ENCODE measurements around the gene ITGA3.

Gene ITGA3

DNA sequence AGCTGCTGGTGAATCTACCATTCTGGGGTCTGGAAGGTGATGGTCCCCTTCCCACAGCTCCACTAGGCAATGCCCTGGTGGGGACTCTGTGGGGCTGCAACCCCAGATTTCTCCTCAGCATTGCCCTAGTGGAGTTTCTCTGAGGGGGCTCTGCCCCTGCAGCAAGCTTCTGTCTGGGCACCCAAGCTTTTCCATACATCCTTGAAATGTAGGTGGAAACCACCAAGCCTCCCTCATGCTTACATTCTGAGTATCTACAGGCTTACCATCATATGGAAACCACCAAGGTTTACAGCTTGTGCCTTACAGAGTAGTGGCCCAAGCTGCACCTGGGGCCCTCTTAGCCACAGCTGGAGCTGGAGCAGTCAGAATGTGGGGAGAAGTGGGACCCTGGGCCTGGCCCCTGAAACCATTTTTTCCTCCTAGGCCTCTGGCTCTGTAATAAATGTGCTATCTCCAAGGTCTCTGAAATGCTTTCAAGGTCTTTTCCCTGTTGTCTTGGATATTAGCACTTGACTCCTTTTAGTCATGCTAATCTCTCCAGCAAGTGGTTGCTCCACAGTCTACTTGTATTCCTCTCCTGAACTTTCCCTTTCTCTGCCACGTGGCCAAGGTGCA, 41.3 kb upstream of the ITGA3 start:
- H3K4me1 ChIP-seq (ENCODE audit: insufficient read depth, low read length, poor library complexity, severe bottlenecking): no peaks in the 10 kb centered on the region
- H3K36me3 ChIP-seq (ENCODE audit: insufficient read depth, low read length): no peaks in the 10 kb centered on the region
- no peak for TF ChIP-seq EZH2phosphoT487 (IDR thresholded peaks at IDR 0.05; ENCODE audit: borderline replicate concordance)
- TF ChIP-seq, protein P1, sequence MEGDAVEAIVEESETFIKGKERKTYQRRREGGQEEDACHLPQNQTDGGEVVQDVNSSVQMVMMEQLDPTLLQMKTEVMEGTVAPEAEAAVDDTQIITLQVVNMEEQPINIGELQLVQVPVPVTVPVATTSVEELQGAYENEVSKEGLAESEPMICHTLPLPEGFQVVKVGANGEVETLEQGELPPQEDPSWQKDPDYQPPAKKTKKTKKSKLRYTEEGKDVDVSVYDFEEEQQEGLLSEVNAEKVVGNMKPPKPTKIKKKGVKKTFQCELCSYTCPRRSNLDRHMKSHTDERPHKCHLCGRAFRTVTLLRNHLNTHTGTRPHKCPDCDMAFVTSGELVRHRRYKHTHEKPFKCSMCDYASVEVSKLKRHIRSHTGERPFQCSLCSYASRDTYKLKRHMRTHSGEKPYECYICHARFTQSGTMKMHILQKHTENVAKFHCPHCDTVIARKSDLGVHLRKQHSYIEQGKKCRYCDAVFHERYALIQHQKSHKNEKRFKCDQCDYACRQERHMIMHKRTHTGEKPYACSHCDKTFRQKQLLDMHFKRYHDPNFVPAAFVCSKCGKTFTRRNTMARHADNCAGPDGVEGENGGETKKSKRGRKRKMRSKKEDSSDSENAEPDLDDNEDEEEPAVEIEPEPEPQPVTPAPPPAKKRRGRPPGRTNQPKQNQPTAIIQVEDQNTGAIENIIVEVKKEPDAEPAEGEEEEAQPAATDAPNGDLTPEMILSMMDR (conservative IDR thresholded peaks at IDR 0.05; ENCODE audit: low read length): no peak
- H2AFZ ChIP-seq (ENCODE audit: low read length): no peak overlapping the region
- H3K9me2 ChIP-seq (replicated peaks; ENCODE audit: low read depth, low read length): no peaks in the 10 kb centered on the region
- H3K79me2 ChIP-seq (ENCODE audit: insufficient read depth, low read length): no peaks in the 10 kb centered on the region
- no peaks in the 10 kb centered on the region for H3K27me3 ChIP-seq (ENCODE audit: insufficient read depth, low read length, poor library complexity, severe bottlenecking)
- H3F3A ChIP-seq (ENCODE audit: low read depth): no peaks in the 10 kb centered on the region
- H3K9me3 ChIP-seq (ENCODE audit: insufficient read depth, low read depth, low read length): peaks cover 15% of the 10 kb centered on the region; the same call in 1 of the 2 replicates
- H3K4me2 ChIP-seq (ENCODE audit: low read depth, low read length, poor library complexity, severe bottlenecking): no peak overlapping the region
- no peak overlapping the region for H3K9ac ChIP-seq (ENCODE audit: low read depth, low read length, poor library complexity, severe bottlenecking)
- H3K4me3 ChIP-seq (ENCODE audit: low read length, poor library complexity, severe bottlenecking): no peak overlapping the region
- H4K20me1 ChIP-seq (ENCODE audit: insufficient read depth, low read length, poor library complexity, severe bottlenecking): no peaks in the 10 kb centered on the region

DNA sequence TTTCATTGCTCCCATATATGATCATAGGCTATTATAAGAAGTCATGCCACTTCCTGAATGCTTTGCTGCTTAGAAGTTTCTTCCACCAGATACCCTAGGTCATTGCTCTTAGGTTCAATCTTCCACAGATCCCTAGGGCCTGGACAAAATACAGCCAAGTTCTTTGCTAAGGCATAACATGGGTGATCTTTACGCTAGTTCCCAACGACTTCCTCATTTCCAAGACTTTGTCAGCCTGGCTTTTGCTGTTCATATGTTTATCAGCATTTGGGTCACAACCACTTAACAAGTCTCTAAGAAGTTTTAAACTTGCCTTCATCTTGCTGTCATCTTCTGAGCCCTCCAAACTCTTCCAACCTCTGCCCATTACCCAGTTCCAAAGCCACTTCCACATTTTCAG, 40.8 kb upstream of the ITGA3 start:
- H3K36me3 ChIP-seq (ENCODE audit: insufficient read depth, low read length): no peaks in the 10 kb centered on the region
- H3F3A ChIP-seq (ENCODE audit: low read depth): no peaks in the 10 kb centered on the region
- H3K9me2 ChIP-seq (replicated peaks; ENCODE audit: low read depth, low read length): no peaks in the 10 kb centered on the region
- H3K27me3 ChIP-seq (ENCODE audit: insufficient read depth, low read length, poor library complexity, severe bottlenecking): no peaks in the 10 kb centered on the region
- H4K20me1 ChIP-seq (ENCODE audit: insufficient read depth, low read length, poor library complexity, severe bottlenecking): no peaks in the 10 kb centered on the region
- no peak overlapping the region for H2AFZ ChIP-seq (ENCODE audit: low read length)
- H3K4me2 ChIP-seq (ENCODE audit: low read depth, low read length, poor library complexity, severe bottlenecking): no peak overlapping the region
- no peak overlapping the region for H3K4me3 ChIP-seq (ENCODE audit: low read length, poor library complexity, severe bottlenecking)
- H3K9ac ChIP-seq (ENCODE audit: low read depth, low read length, poor library complexity, severe bottlenecking): no peak overlapping the region
- H3K9me3 ChIP-seq (ENCODE audit: insufficient read depth, low read depth, low read length): peaks cover 15% of the 10 kb centered on the region; the same call in 1 of the 2 replicates
- TF ChIP-seq EZH2phosphoT487 (IDR thresholded peaks at IDR 0.05; ENCODE audit: borderline replicate concordance): no peak
- TF ChIP-seq, protein P1 (conservative IDR thresholded peaks at IDR 0.05; ENCODE audit: low read length): no peak
- no peaks in the 10 kb centered on the region for H3K4me1 ChIP-seq (ENCODE audit: insufficient read depth, low read length, poor library complexity, severe bottlenecking)
- H3K79me2 ChIP-seq (ENCODE audit: insufficient read depth, low read length): no peaks in the 10 kb centered on the region

DNA sequence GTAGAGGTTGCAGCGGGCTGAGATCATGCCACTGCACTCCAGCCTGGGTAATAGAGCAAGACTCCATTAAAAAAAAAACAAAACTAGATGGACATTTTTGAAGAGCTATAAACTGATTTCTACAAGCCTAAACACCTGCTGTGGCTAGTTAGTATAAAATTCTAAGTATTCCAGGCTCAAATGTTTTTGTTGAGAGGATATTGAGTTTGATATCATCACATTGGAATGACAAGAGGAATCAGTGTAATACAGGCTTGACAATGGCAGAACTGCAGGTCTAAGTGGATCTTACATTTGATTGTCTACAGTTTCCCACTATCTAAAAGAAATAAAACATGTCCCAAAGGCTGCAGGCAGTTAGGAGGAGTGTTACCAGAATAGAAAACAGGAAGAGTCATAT, 37.0 kb upstream of the ITGA3 start:
- no peaks in the 10 kb centered on the region for H3K27me3 ChIP-seq (ENCODE audit: insufficient read depth, low read length, poor library complexity, severe bottlenecking)
- TF ChIP-seq, protein P1 (conservative IDR thresholded peaks at IDR 0.05; ENCODE audit: low read length): no peak
- no peak for TF ChIP-seq EZH2phosphoT487 (IDR thresholded peaks at IDR 0.05; ENCODE audit: borderline replicate concordance)
- peaks cover 5% of the 10 kb centered on the region for H3F3A ChIP-seq (ENCODE audit: low read depth)

More for the DNA sequence above, 37.0 kb upstream of the ITGA3 start:
- H3K9me3 ChIP-seq (ENCODE audit: insufficient read depth, low read depth, low read length): peaks cover 10% of the 10 kb centered on the region; the same call in 1 of the 2 replicates
- H3K79me2 ChIP-seq (ENCODE audit: insufficient read depth, low read length): no peaks in the 10 kb centered on the region
- no peak overlapping the region for H2AFZ ChIP-seq (ENCODE audit: low read length)
- no peak overlapping the region for H3K4me3 ChIP-seq (ENCODE audit: low read length, poor library complexity, severe bottlenecking)
- H3K36me3 ChIP-seq (ENCODE audit: insufficient read depth, low read length): no peaks in the 10 kb centered on the region
- no peaks in the 10 kb centered on the region for H3K4me1 ChIP-seq (ENCODE audit: insufficient read depth, low read length, poor library complexity, severe bottlenecking)
- no peak overlapping the region for H3K4me2 ChIP-seq (ENCODE audit: low read depth, low read length, poor library complexity, severe bottlenecking)
- H3K9ac ChIP-seq (ENCODE audit: low read depth, low read length, poor library complexity, severe bottlenecking): no peak overlapping the region
- no peaks in the 10 kb centered on the region for H4K20me1 ChIP-seq (ENCODE audit: insufficient read depth, low read length, poor library complexity, severe bottlenecking)
- no peaks in the 10 kb centered on the region for H3K9me2 ChIP-seq (replicated peaks; ENCODE audit: low read depth, low read length)
